GM12878 (cell line): Measurements from ENCODE around the gene RAD51B. TPM values are rescaled to one million over a fixed set of nuclear protein-coding genes. Genes with fewer than 3 reads are reported as not detected.

Source experiments
- ATAC-seq: fragments of 200-7000 bp; cut with Tn5 transposase; 3 replicates; pipeline ENCODE4 v1.9.1; 2020; ENCODE audit warnings: mild to moderate bottlenecking, moderate library complexity
- BruUV-seq: library from RNA; stranded (reverse); fragments of 400-500 nt; replicated peaks from 2 replicates; lab custom pipeline; 2021; lab: Mats Ljungman, UMichigan
- CTCF ChIA-PET: fragments of 300-600 bp; sonication (Branson Sonifier 250); formaldehyde crosslinking; extraction: SDS; loops from one replicate; lab custom pipeline; 2021; ENCODE audit warnings: inconsistent platforms; lab: Yijun Ruan, JAX
- POLR2A ChIA-PET: fragments of 350-600 bp; formaldehyde crosslinking; extraction: SDS; loops from one replicate; lab custom pipeline; 2021; ENCODE audit warnings: inconsistent platforms; lab: Charles Lee
- RAD21 ChIA-PET: fragments of 300-600 bp; sonication (Branson Sonifier 250); formaldehyde crosslinking; loops from one replicate; lab custom pipeline; 2023; ENCODE audit warnings: antibody characterized with exemption; ENCODE audit not compliant: unreplicated experiment; lab: Charles Lee
- SMC1A ChIA-PET: fragments of 300-600 bp; sonication (Branson Sonifier 250); formaldehyde crosslinking; loops from one replicate; lab custom pipeline; 2023; ENCODE audit not compliant: unreplicated experiment, uncharacterized antibody; lab: Charles Lee
- DNase-seq: peaks from one replicate; pipeline ENCODE4 v3.0.0-alpha.2; 2011; ENCODE audit warnings: low read depth, low spot score
- FAIRE-seq: peaks from 3 replicates; lab custom pipeline; 2011; peaks lifted over from hg19 to GRCh38; lab: Jason Lieb, UNC
- H2AFZ ChIP-seq: 2 replicates; pipeline ENCODE4 v1.6.0; 2011; ENCODE audit warnings: low read depth, low read length, control low read depth; ENCODE audit not compliant: control insufficient read depth
- H3K27ac ChIP-seq: 2 replicates; pipeline ENCODE4 v1.5.1; 2011; ENCODE audit warnings: control low read depth; ENCODE audit not compliant: control insufficient read depth, insufficient read depth
- H3K27me3 ChIP-seq, 2 experiments: replicated peaks in 1 of 2; 2 replicates each; pipeline versions ENCODE4 v1.6.0 to v1.6.1; 2011; ENCODE audit warnings: low read length in 1 of 2; ENCODE audit not compliant: control insufficient read depth in 2 of 2, insufficient read depth in 2 of 2
- H3K36me3 ChIP-seq, 2 experiments: 2 replicates each; pipeline ENCODE4 v1.5.1; 2011; ENCODE audit warnings: low read length in 1 of 2; ENCODE audit not compliant: control insufficient read depth in 2 of 2, insufficient read depth in 2 of 2
- H3K4me1 ChIP-seq: 2 replicates; pipeline ENCODE4 v1.6.1; 2011; ENCODE audit warnings: mild to moderate bottlenecking, low read length, moderate library complexity, mixed read lengths; ENCODE audit not compliant: control insufficient read depth, insufficient read depth
- H3K4me2 ChIP-seq: 2 replicates; pipeline ENCODE4 v1.6.0; 2011; ENCODE audit warnings: control low read depth; ENCODE audit not compliant: control insufficient read depth, insufficient read depth
- H3K4me3 ChIP-seq: fragments of 200-600 bp; sonication (generic); 2 replicates; pipeline ENCODE4 v1.5.1; 2016
- H3K79me2 ChIP-seq: 2 replicates; pipeline ENCODE4 v1.6.0; 2011; ENCODE audit warnings: low read length; ENCODE audit not compliant: control insufficient read depth, insufficient read depth
- H3K9ac ChIP-seq: 2 replicates; pipeline ENCODE4 v1.8.0; 2011; ENCODE audit warnings: low read length, control low read depth, mixed read lengths; ENCODE audit not compliant: control insufficient read depth, insufficient read depth
- H3K9me3 ChIP-seq: replicated peaks from 3 replicates; pipeline ENCODE4 v1.5.1; 2011; ENCODE audit warnings: mild to moderate bottlenecking, low read length; ENCODE audit not compliant: control insufficient read depth, insufficient read depth
- H4K20me1 ChIP-seq: 2 replicates; pipeline ENCODE4 v1.6.0; 2011; ENCODE audit not compliant: control insufficient read depth, insufficient read depth
- CHD2 ChIP-seq: IDR thresholded peaks from 2 replicates; pipeline ENCODE4 v1.6.1; 2011; ENCODE audit warnings: low read depth, low read length, improper control_type of control experiment, borderline replicate concordance
- EZH2 ChIP-seq: IDR thresholded peaks from 2 replicates; pipeline ENCODE4 v1.6.1; 2012; ENCODE audit warnings: low read depth, mild to moderate bottlenecking, control low read depth, inconsistent platforms, low read length, borderline replicate concordance; ENCODE audit not compliant: control insufficient read depth
- PAX8 ChIP-seq: fragments of 450-650 bp; IDR thresholded peaks from 2 replicates; pipeline ENCODE4 v1.6.1; 2017; ENCODE audit warnings: mild to moderate bottlenecking, moderate library complexity
- SUZ12 ChIP-seq: fragments of 200-600 bp; sonication (generic); IDR thresholded peaks from one replicate; pipeline ENCODE4 v1.6.1; 2018; ENCODE audit warnings: antibody characterized with exemption, mild to moderate bottlenecking; ENCODE audit not compliant: unreplicated experiment
- YBX1 ChIP-seq: fragments of 450-650 bp; IDR thresholded peaks from 2 replicates; pipeline ENCODE4 v1.6.1; 2016; ENCODE audit warnings: antibody characterized with exemption
- ZNF24 ChIP-seq: fragments of 450-650 bp; IDR thresholded peaks from 2 replicates; pipeline ENCODE4 v1.6.1; 2017; ENCODE audit warnings: antibody characterized with exemption, mild to moderate bottlenecking
- WGBS: methylation state at CpG from one replicate; pipeline ENCODE4 v1.1.6; 2016; ENCODE audit warnings: low lambda C conversion rate; ENCODE audit not compliant: insufficient replicate concordance, insufficient coverage; ENCODE audit errors: missing lambda C conversion rate; 5-methylcytosine and 5-hydroxymethylcytosine counted together
- in situ Hi-C: fragments of 300-500 bp; cut with MboI; formaldehyde crosslinking; loops from 9 replicates; pipeline ENCODE4 v1.14.3; 2018; ENCODE audit warnings: mixed read lengths
- intact Hi-C: fragments of 100-400 bp; cut with micrococcal nuclease; formaldehyde crosslinking; loops from one replicate; pipeline ENCODE4 v1.14.2; 2022; ENCODE audit not compliant: unreplicated experiment
- polyA plus RNA-seq, 11 experiments: library from polyadenylated mRNA; depleted of rRNA in 4 of 11; unstranded in 6 of 11; stranded (reverse) in 5 of 11; fragments of >200 nt; fragmentation: Nextera tagmentation in 4 of 11; fragmentation: Illumina TruSeq in 1 of 11; extraction: Ambion mirVana in 4 of 11; extraction: Trizol in 1 of 11; gene quantifications; 1 replicate in 1 of 11; 2 replicates in 10 of 11; pipeline versions ENCODE4 v1.2.1 to v1.2.3, GENCODE V29; 2011 to 2016; ENCODE audit warnings: inconsistent platforms in 2 of 11, missing spikeins in 2 of 11, low read depth in 1 of 11
- total RNA-seq, 4 experiments: library from RNA; depleted of rRNA in 3 of 4; stranded (reverse); fragments of >200 nt in 3 of 4; fragmentation: Illumina TruSeq in 1 of 4; extraction: Trizol in 1 of 4; gene quantifications; 2 replicates each; pipeline versions ENCODE4 v1.2.1 to v1.2.3, GENCODE V29; 2013 to 2021

The RAD51B gene
- total and polyA plus RNA-seq, 10 of the 15 experiments (the other 5 are each of a cell fraction or from before 2014, with no cell fraction given) = 9.8 to 26.8 (median 21.3) TPM

DNA sequence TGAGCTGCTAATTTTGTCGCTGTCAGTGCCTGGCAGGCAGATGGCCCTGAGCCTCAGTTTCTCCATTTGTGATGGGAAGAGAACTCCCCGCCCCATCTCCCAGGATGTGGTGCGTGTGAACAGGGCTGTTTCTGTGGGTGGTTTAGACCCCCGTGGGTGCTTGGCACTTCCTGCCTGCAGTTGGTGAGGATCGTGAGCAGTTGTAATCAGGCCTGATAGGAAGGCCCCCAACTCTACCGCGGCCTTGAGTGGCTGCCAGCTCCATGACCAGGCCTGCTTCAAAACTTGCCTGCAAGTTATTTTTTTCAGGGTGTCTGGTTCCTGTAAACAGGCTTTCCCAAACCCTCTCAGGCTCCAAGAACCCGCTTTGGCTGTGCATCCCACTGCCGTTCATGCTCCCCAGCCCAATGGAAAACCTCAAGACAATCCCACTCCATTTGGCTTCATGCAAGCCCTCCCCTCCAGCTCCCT lies 834.9 kb downstream of the RAD51B start:
- WGBS = 62% methylated on average over 9 of the region's 9 CpGs
- BruUV-seq = no TSS peak
- Histone ChIP-seq H3K27me3 (no peaks in the 10 kb centered on the region), H3K79me2 (no peaks in the 10 kb centered on the region), H3K4me2 (no peak overlapping the region), H3K9ac (no peak overlapping the region), H3K9me3 (no peaks in the 10 kb centered on the region), H3K27ac (no peak overlapping the region), H3K4me1 (no peaks in the 10 kb centered on the region), H3K36me3 (no peaks in the 10 kb centered on the region), H2AFZ (no peak overlapping the region), H4K20me1 (no peaks in the 10 kb centered on the region), H3K4me3 (no peak overlapping the region)
- in situ Hi-C loops = no loop called here
- DNase-seq = no peak
- TF ChIP-seq ZNF24 = no peak
- no peak for TF ChIP-seq SUZ12
- no peak for TF ChIP-seq PAX8
- no peak for TF ChIP-seq CHD2
- no peak for TF ChIP-seq YBX1
- no peak for TF ChIP-seq EZH2
- ATAC-seq = no peak
- ChIA-PET SMC1A (interaction anchor here (0.7 to 2.8 kb wide), 7 partner anchors 9 to 711 kb away, joined by 3 to 10 read pairs (median 4); no protein-coding TSS in a partner anchor), RAD21 (interaction anchor here (0.8 to 0.9 kb wide), 2 partner anchors 141 to 402 kb away, joined by 3 read pairs; no protein-coding TSS in a partner anchor), POLR2A (interaction anchor here (1.0 kb wide), 1 partner anchor 8 kb away, joined by 4 read pairs; no protein-coding TSS in a partner anchor), CTCF (interaction anchor here (2.6 to 3.9 kb wide), 2 partner anchors 10 to 405 kb away, joined by 8 to 25 read pairs; no protein-coding TSS in a partner anchor)
- no peak for FAIRE-seq
- intact Hi-C loops = no loop called here
